Neuronal stem cell (in vitro differentiated cells): ENCODE data around the gene ITPK1.

Source experiments
- DNase-seq: peaks from one replicate; pipeline ENCODE4 v3.0.0-alpha.2; 2013; ENCODE audit warnings: low spot score
- H2AFZ ChIP-seq: one replicate; pipeline ENCODE4 v1.6.1; 2013; ENCODE audit warnings: mild to moderate bottlenecking, low read length, inconsistent platforms
- H2AK5ac ChIP-seq: 2 replicates; pipeline ENCODE4 v1.6.1; 2013; ENCODE audit warnings: low read depth, mild to moderate bottlenecking, inconsistent platforms, low read length, moderate library complexity, mixed read lengths
- H2BK120ac ChIP-seq: 2 replicates; pipeline ENCODE4 v1.6.1; 2013; ENCODE audit warnings: low read depth, mild to moderate bottlenecking, inconsistent platforms, low read length, moderate library complexity, mixed read lengths
- H2BK12ac ChIP-seq: one replicate; pipeline ENCODE4 v1.6.1; 2013; ENCODE audit warnings: low read length, inconsistent platforms
- H2BK15ac ChIP-seq: 2 replicates; pipeline ENCODE4 v1.6.1; 2013; ENCODE audit warnings: mild to moderate bottlenecking, low read length, inconsistent platforms, mixed read lengths
- H2BK5ac ChIP-seq: one replicate; pipeline ENCODE4 v1.6.1; 2013; ENCODE audit warnings: inconsistent platforms, mild to moderate bottlenecking, low read length, moderate library complexity
- H3K14ac ChIP-seq: one replicate; pipeline ENCODE4 v1.6.1; 2013; ENCODE audit warnings: low read length, inconsistent platforms
- H3K18ac ChIP-seq: 2 replicates; pipeline ENCODE4 v1.6.1; 2013; ENCODE audit warnings: low read length, inconsistent platforms
- H3K23ac ChIP-seq: 2 replicates; pipeline ENCODE4 v1.6.1; 2013; ENCODE audit warnings: low read depth, mild to moderate bottlenecking, mixed read lengths, low read length, inconsistent platforms; ENCODE audit not compliant: poor library complexity
- H3K27ac ChIP-seq: replicated peaks from 3 replicates; pipeline ENCODE4 v1.5.1; 2013; ENCODE audit warnings: low read length, inconsistent platforms
- H3K27me3 ChIP-seq, 3 experiments: 2 replicates each; pipeline ENCODE4 v1.6.1; 2013; ENCODE audit warnings: low read length in 3 of 3, mild to moderate bottlenecking in 2 of 3, inconsistent platforms in 1 of 3, low read depth in 1 of 3, mixed read lengths in 1 of 3, moderate library complexity in 1 of 3; ENCODE audit not compliant: control insufficient read depth in 3 of 3, insufficient read depth in 3 of 3
- H3K36me3 ChIP-seq, 2 donors: replicated peaks in 1 of 2; 2 replicates each; pipeline ENCODE4 v1.6.1; 2013; ENCODE audit warnings: low read length in 2 of 2; ENCODE audit not compliant: control insufficient read depth in 2 of 2, insufficient read depth in 2 of 2
- H3K4ac ChIP-seq: 2 replicates; pipeline ENCODE4 v1.6.1; 2013; ENCODE audit warnings: inconsistent platforms, mild to moderate bottlenecking, low read length, moderate library complexity
- H3K4me1 ChIP-seq, 2 donors: 1 replicate in 1 of 2; 2 replicates in 1 of 2; pipeline ENCODE4 v1.6.1; 2013; ENCODE audit warnings: low read length in 2 of 2, low read depth in 1 of 2; ENCODE audit not compliant: control insufficient read depth in 2 of 2, insufficient read depth in 1 of 2
- H3K4me2 ChIP-seq: one replicate; pipeline ENCODE4 v1.6.1; 2013; ENCODE audit warnings: mild to moderate bottlenecking, low read length, inconsistent platforms; ENCODE audit not compliant: insufficient read depth, poor library complexity, severe bottlenecking
- H3K4me3 ChIP-seq, 2 donors: 2 replicates each; pipeline ENCODE4 v1.5.1; 2013; ENCODE audit warnings: low read length in 2 of 2, mild to moderate bottlenecking in 2 of 2, inconsistent platforms in 1 of 2, moderate library complexity in 1 of 2
- H3K79me1 ChIP-seq: one replicate; pipeline ENCODE4 v1.6.1; 2013; ENCODE audit warnings: low read depth, mild to moderate bottlenecking, inconsistent platforms, low read length, moderate library complexity
- H3K9ac ChIP-seq: one replicate; pipeline ENCODE4 v1.6.1; 2013; ENCODE audit warnings: mild to moderate bottlenecking, low read depth, low read length, inconsistent platforms; ENCODE audit not compliant: poor library complexity
- H3K9me3 ChIP-seq, 2 donors: replicated peaks in 1 of 2; 2 replicates each; pipeline versions ENCODE3 to v1.6.1; 2013; ENCODE audit warnings: low read length in 2 of 2, mild to moderate bottlenecking in 2 of 2, inconsistent platforms in 1 of 2, low read depth in 1 of 2, mixed read lengths in 1 of 2, moderate library complexity in 1 of 2; ENCODE audit not compliant: control insufficient read depth in 2 of 2, insufficient read depth in 1 of 2
- H4K8ac ChIP-seq: one replicate; pipeline ENCODE4 v1.6.1; 2013; ENCODE audit warnings: low read depth, mild to moderate bottlenecking, inconsistent platforms, low read length, moderate library complexity
- H4K91ac ChIP-seq: one replicate; pipeline ENCODE4 v1.6.1; 2013; ENCODE audit warnings: low read length, low read depth, mild to moderate bottlenecking, inconsistent platforms; ENCODE audit not compliant: poor library complexity
- WGBS, 2 donors: extraction: QIAGEN DNeasy Blood & Tissue Kit; methylation state at CpG; one replicate each; pipeline ENCODE4 v1.1.7; 2013; ENCODE audit warnings: missing lambda C conversion rate in 2 of 2, mixed read lengths in 1 of 2; ENCODE audit not compliant: insufficient read length in 2 of 2, insufficient replicate concordance in 1 of 2; ENCODE audit errors: extremely low coverage in 2 of 2; 5-methylcytosine and 5-hydroxymethylcytosine counted together

The ITPK1 gene

GRCh38 chr14:92942976-92943710, 172.6 kb downstream of the ITPK1 start:
- H3K23ac ChIP-seq = peak overlapping the region; percentile 47
- no CpG with 5 or more reads among the region's 30 CpGs for WGBS, 2 donors
- no peak overlapping the region for H2BK15ac ChIP-seq
- H3K4me2 ChIP-seq = no peak overlapping the region
- H2BK5ac ChIP-seq = no peak overlapping the region
- no peaks in the 10 kb centered on the region for H3K36me3 ChIP-seq
- no peak overlapping the region for H4K8ac ChIP-seq
- H3K9ac ChIP-seq = peak overlapping the region; percentile 21
- H3K9me3 ChIP-seq = no peaks in the 10 kb centered on the region
- peak overlapping the region; percentile 31 for H3K18ac ChIP-seq
- no peaks in the 10 kb centered on the region for H3K4me1 ChIP-seq
- H2AK5ac ChIP-seq = no peak overlapping the region
- H3K27me3 ChIP-seq = no peaks in the 10 kb centered on the region
- H2BK12ac ChIP-seq = no peak overlapping the region
- H2AFZ ChIP-seq = no peak overlapping the region
- no peak overlapping the region for H3K4me3 ChIP-seq
- no peak for DNase-seq
- no peak overlapping the region for H4K91ac ChIP-seq
- H3K79me1 ChIP-seq = no peaks in the 10 kb centered on the region
- H2BK120ac ChIP-seq = no peak overlapping the region
- H3K27ac ChIP-seq = no peak overlapping the region
- no peak overlapping the region for H3K4ac ChIP-seq
- H3K14ac ChIP-seq = no peak overlapping the region

- H4K91ac ChIP-seq = no peak overlapping the region
- DNase-seq = no peak
- H2BK12ac ChIP-seq = no peak overlapping the region
- H3K4me2 ChIP-seq = no peak overlapping the region
- H3K4me3 ChIP-seq = no peak overlapping the region
- H2BK15ac ChIP-seq = no peak overlapping the region
- no peak overlapping the region for H3K4ac ChIP-seq
- no peak overlapping the region for H4K8ac ChIP-seq
- no peak overlapping the region for H2AK5ac ChIP-seq
- H3K23ac ChIP-seq = no peak overlapping the region
- no peaks in the 10 kb centered on the region for H3K4me1 ChIP-seq
- no peaks in the 10 kb centered on the region for H3K9me3 ChIP-seq
- no peaks in the 10 kb centered on the region for H3K79me1 ChIP-seq
- H3K18ac ChIP-seq = peak overlapping the region; percentile 48
- no peak overlapping the region for H2AFZ ChIP-seq
- H3K14ac ChIP-seq = no peak overlapping the region
- H3K9ac ChIP-seq = no peak overlapping the region
- no peak overlapping the region for H2BK5ac ChIP-seq
- no CpG with 5 or more reads among the region's 8 CpGs for WGBS, 2 donors
- H3K36me3 ChIP-seq = no peaks in the 10 kb centered on the region
- no peak overlapping the region for H3K27ac ChIP-seq
- H2BK120ac ChIP-seq = no peak overlapping the region
- H3K27me3 ChIP-seq = no peaks in the 10 kb centered on the region
Measured at GRCh38 chr14:92942576-92942975, 173.1 kb downstream of the ITPK1 start.

GRCh38 chr14:92942136-92942535, 173.6 kb downstream of the ITPK1 start:
- H3K4me1 ChIP-seq = no peaks in the 10 kb centered on the region
- peak overlapping the region; percentile 48 for H3K18ac ChIP-seq
- H3K9me3 ChIP-seq = no peaks in the 10 kb centered on the region
- H3K23ac ChIP-seq = no peak overlapping the region
- no peaks in the 10 kb centered on the region for H3K79me1 ChIP-seq
- no peak overlapping the region for H2BK12ac ChIP-seq
- no peak overlapping the region for H2BK15ac ChIP-seq
- WGBS, 2 donors = no CpG with 5 or more reads among the region's 5 CpGs
- no peak overlapping the region for H3K9ac ChIP-seq
- no peaks in the 10 kb centered on the region for H3K36me3 ChIP-seq
- H3K4me2 ChIP-seq = no peak overlapping the region
- DNase-seq = no peak
- no peak overlapping the region for H3K4me3 ChIP-seq
- no peak overlapping the region for H3K14ac ChIP-seq
- H2BK5ac ChIP-seq = no peak overlapping the region
- no peak overlapping the region for H4K91ac ChIP-seq
- no peak overlapping the region for H2BK120ac ChIP-seq
- H3K4ac ChIP-seq = no peak overlapping the region
- H3K27me3 ChIP-seq = no peaks in the 10 kb centered on the region
- H2AK5ac ChIP-seq = no peak overlapping the region
- H4K8ac ChIP-seq = peak overlapping the region; percentile 17
- H3K27ac ChIP-seq = no peak overlapping the region
- no peak overlapping the region for H2AFZ ChIP-seq

- no peak overlapping the region for H4K8ac ChIP-seq
- H3K18ac ChIP-seq = no peak overlapping the region
- no peak overlapping the region for H3K4me2 ChIP-seq
- no peak overlapping the region for H4K91ac ChIP-seq
- no peak overlapping the region for H3K14ac ChIP-seq
- no peak overlapping the region for H3K27ac ChIP-seq
- no peak overlapping the region for H2AK5ac ChIP-seq
- no peaks in the 10 kb centered on the region for H3K27me3 ChIP-seq
- H3K4ac ChIP-seq = no peak overlapping the region
- H3K36me3 ChIP-seq = no peaks in the 10 kb centered on the region
- H3K4me3 ChIP-seq = no peak overlapping the region
- DNase-seq = no peak
- WGBS, 2 donors = no CpG with 5 or more reads among the region's 30 CpGs
- no peaks in the 10 kb centered on the region for H3K4me1 ChIP-seq
- H2BK15ac ChIP-seq = no peak overlapping the region
- no peak overlapping the region for H2BK5ac ChIP-seq
- no peak overlapping the region for H2BK12ac ChIP-seq
- H2AFZ ChIP-seq = no peak overlapping the region
- peak overlapping the region; percentile 46 for H3K9ac ChIP-seq
- no peaks in the 10 kb centered on the region for H3K79me1 ChIP-seq
- H3K9me3 ChIP-seq = no peaks in the 10 kb centered on the region
- H3K23ac ChIP-seq = no peak overlapping the region
- H2BK120ac ChIP-seq = no peak overlapping the region
Measured at GRCh38 chr14:92941531-92941930, 174.2 kb downstream of the ITPK1 start.
